ENCODE results near the gene NINJ2. TPM values are rescaled to one million over a fixed set of nuclear protein-coding genes. Genes with fewer than 3 reads are reported as not detected.

NINJ2 gene
- polyA plus RNA-seq, 6 donors from 2014 or later: 9.6 to 28.9 (median 11.5) TPM

GRCh38 chr12:546265-546919 lies 116.9 kb downstream of the NINJ2 start:
- Mint-ChIP-seq H3K9me3 (peaks cover 0 to 3% (median 0%) of the 10 kb centered on the region in 7 donors), H3K4me3 (peak overlapping the region in 2 of 8 donors; percentile 21 to 37), H3K27me3 (peaks cover 21 to 65% (median 52%) of the 10 kb centered on the region in 3 donors), H3K4me1 (peaks cover 4 to 8% (median 6%) of the 10 kb centered on the region in 3 donors), H3K36me3 (peaks cover 5 to 9% of the 10 kb centered on the region in 2 donors), H3K27ac (no peak overlapping the region)
- ATAC-seq (ENCODE audit: low read depth in 2 of 2) (peak in 1 of 2 donors; percentile 40), DNase-seq (no peak)

- no peak for ATAC-seq (ENCODE audit: low read depth in 2 of 2)
- Mint-ChIP-seq H3K9me3 (peaks cover 0 to 3% (median 0%) of the 10 kb centered on the region in 7 donors), H3K4me3 (no peak overlapping the region), H3K36me3 (peaks cover 5 to 9% of the 10 kb centered on the region in 2 donors), H3K27me3 (peaks cover 21 to 61% (median 52%) of the 10 kb centered on the region in 3 donors), H3K27ac (no peak overlapping the region), H3K4me1 (peaks cover 4 to 8% (median 6%) of the 10 kb centered on the region in 3 donors)
- DNase-seq: no peak
These were observed 117.4 kb downstream of the NINJ2 start for GRCh38 chr12:545835-546234.

GRCh38 chr12:544941-545635 lies 118.2 kb downstream of the NINJ2 start:
- Mint-ChIP-seq H3K27me3 (peaks cover 26 to 61% (median 58%) of the 10 kb centered on the region in 3 donors), H3K4me1 (peaks cover 4 to 8% (median 6%) of the 10 kb centered on the region in 3 donors), H3K36me3 (peaks cover 5 to 9% of the 10 kb centered on the region in 2 donors), H3K4me3 (no peak overlapping the region), H3K9me3 (peaks cover 0 to 3% (median 0%) of the 10 kb centered on the region in 7 donors), H3K27ac (peak overlapping the region in 1 of 6 donors; percentile 37)
- DNase-seq (no peak), ATAC-seq (ENCODE audit: low read depth in 2 of 2) (no peak)

GRCh38 chr12:544142-544541 lies 119.1 kb downstream of the NINJ2 start:
- Mint-ChIP-seq H3K27ac (no peak overlapping the region), H3K9me3 (peaks cover 0 to 3% (median 0%) of the 10 kb centered on the region in 7 donors), H3K4me3 (peak overlapping the region in 1 of 8 donors; percentile 5), H3K36me3 (peaks cover 5 to 9% of the 10 kb centered on the region in 2 donors), H3K4me1 (peaks cover 4 to 8% (median 6%) of the 10 kb centered on the region in 3 donors), H3K27me3 (peaks cover 26 to 53% (median 51%) of the 10 kb centered on the region in 3 donors)
- no peak for ATAC-seq (ENCODE audit: low read depth in 2 of 2)
- no peak for DNase-seq

GRCh38 chr12:543114-543451 lies 120.2 kb downstream of the NINJ2 start:
- no peak for DNase-seq
- Mint-ChIP-seq H3K36me3 (peaks cover 5 to 9% of the 10 kb centered on the region in 2 donors), H3K9me3 (peaks cover 0 to 3% (median 0%) of the 10 kb centered on the region in 7 donors), H3K27me3 (peaks cover 26 to 54% (median 46%) of the 10 kb centered on the region in 3 donors), H3K27ac (no peak overlapping the region), H3K4me3 (no peak overlapping the region), H3K4me1 (peaks cover 4 to 8% (median 6%) of the 10 kb centered on the region in 3 donors)
- no peak for ATAC-seq (ENCODE audit: low read depth in 2 of 2)

- Mint-ChIP-seq H3K4me1 (peaks cover 4 to 8% (median 6%) of the 10 kb centered on the region in 3 donors), H3K4me3 (no peak overlapping the region), H3K27me3 (peaks cover 26 to 49% (median 46%) of the 10 kb centered on the region in 3 donors), H3K9me3 (peaks cover 0 to 3% (median 0%) of the 10 kb centered on the region in 7 donors), H3K36me3 (peaks cover 5 to 9% of the 10 kb centered on the region in 2 donors), H3K27ac (no peak overlapping the region)
- ATAC-seq (ENCODE audit: low read depth in 2 of 2): no peak
- DNase-seq: no peak
These were observed 120.7 kb downstream of the NINJ2 start for GRCh38 chr12:542395-543113.

- peaks cover 5 to 9% of the 10 kb centered on the region in 2 donors for H3K36me3 Mint-ChIP-seq
- peak overlapping the region in 1 of 6 donors; percentile 49 for H3K27ac Mint-ChIP-seq
- peaks cover 3 to 5% (median 4%) of the 10 kb centered on the region in 3 donors for H3K4me1 Mint-ChIP-seq
- DNase-seq: no peak
- H3K9me3 Mint-ChIP-seq: peaks cover 0 to 3% (median 0%) of the 10 kb centered on the region in 7 donors
- peaks cover 21 to 41% (median 41%) of the 10 kb centered on the region in 3 donors for H3K27me3 Mint-ChIP-seq
- H3K4me3 Mint-ChIP-seq: no peak overlapping the region
- no peak for ATAC-seq (ENCODE audit: low read depth in 2 of 2)
These were observed 121.4 kb downstream of the NINJ2 start for GRCh38 chr12:541676-542324.

- Mint-ChIP-seq H3K27me3 (peaks cover 11 to 33% (median 25%) of the 10 kb centered on the region in 3 donors), H3K4me3 (no peak overlapping the region), H3K9me3 (peaks cover 0 to 1% (median 0%) of the 10 kb centered on the region in 7 donors), H3K27ac (no peak overlapping the region), H3K4me1 (peaks cover 0 to 2% (median 0%) of the 10 kb centered on the region in 3 donors), H3K36me3 (peaks cover 5 to 7% of the 10 kb centered on the region in 2 donors)
- DNase-seq (no peak), ATAC-seq (ENCODE audit: low read depth in 2 of 2) (no peak)
These were observed 123.5 kb downstream of the NINJ2 start for GRCh38 chr12:539540-540310.

GRCh38 chr12:538731-539539 lies 124.3 kb downstream of the NINJ2 start:
- H3K36me3 Mint-ChIP-seq: no peaks in the 10 kb centered on the region
- DNase-seq (no peak), ATAC-seq (ENCODE audit: low read depth in 2 of 2) (no peak)
- H3K4me1 Mint-ChIP-seq: no peaks in the 10 kb centered on the region
- peaks cover 0 to under 1% (median 0%) of the 10 kb centered on the region in 7 donors for H3K9me3 Mint-ChIP-seq
- H3K4me3 Mint-ChIP-seq: no peak overlapping the region
- no peak overlapping the region for H3K27ac Mint-ChIP-seq
- peaks cover 5 to 25% (median 17%) of the 10 kb centered on the region in 3 donors for H3K27me3 Mint-ChIP-seq

GRCh38 chr12:537772-538171 lies 125.5 kb downstream of the NINJ2 start:
- Mint-ChIP-seq H3K9me3 (peaks cover 0 to 6% (median 1%) of the 10 kb centered on the region in 7 donors), H3K27ac (no peak overlapping the region), H3K36me3 (peaks cover 0 to 2% of the 10 kb centered on the region in 2 donors), H3K4me1 (no peaks in the 10 kb centered on the region), H3K27me3 (peaks cover 6 to 23% (median 12%) of the 10 kb centered on the region in 3 donors), H3K4me3 (no peak overlapping the region)
- ATAC-seq (ENCODE audit: low read depth in 2 of 2): no peak
- DNase-seq: no peak

GRCh38 chr12:536751-537245 lies 126.4 kb downstream of the NINJ2 start:
- Mint-ChIP-seq H3K36me3 (peaks cover 10 to 11% of the 10 kb centered on the region in 2 donors), H3K27ac (no peak overlapping the region)

More at GRCh38 chr12:536751-537245, 126.4 kb downstream of the NINJ2 start:
- DNase-seq: no peak
- Mint-ChIP-seq H3K27me3 (peaks cover 6 to 22% (median 9%) of the 10 kb centered on the region in 3 donors), H3K4me1 (no peaks in the 10 kb centered on the region), H3K4me3 (no peak overlapping the region), H3K9me3 (peaks cover 5 to 15% (median 10%) of the 10 kb centered on the region in 7 donors)
- no peak for ATAC-seq (ENCODE audit: low read depth in 2 of 2)
